BJ (cell line): ENCODE data around the gene NFASC. TPM values are rescaled to one million over a fixed set of nuclear protein-coding genes. Genes with fewer than 3 reads are reported as not detected.

Experiments
- CTCF ChIA-PET: fragments of 350-600 bp; formaldehyde crosslinking; extraction: SDS; loops from one replicate; lab custom pipeline; 2021; ENCODE audit warnings: antibody characterized with exemption, inconsistent platforms; lab: Yijun Ruan, JAX
- POLR2A ChIA-PET: fragments of 300-600 bp; sonication (Branson Sonifier 250); formaldehyde crosslinking; extraction: SDS; loops from one replicate; lab custom pipeline; 2021; ENCODE audit warnings: antibody characterized with exemption; lab: Charles Lee
- DNase-seq: peaks from one replicate; pipeline ENCODE4 v3.0.0-alpha.2; 2011; ENCODE audit warnings: low read depth
- H3K27me3 ChIP-seq: 2 replicates; pipeline ENCODE4 v1.6.0; 2011; ENCODE audit warnings: low read length; ENCODE audit not compliant: control insufficient read depth, insufficient read depth
- H3K36me3 ChIP-seq: 2 replicates; pipeline ENCODE4 v1.5.1; 2011; ENCODE audit warnings: low read length; ENCODE audit not compliant: control insufficient read depth, insufficient read depth
- H3K4me3 ChIP-seq: 2 replicates; pipeline ENCODE4 v1.5.1; 2011; ENCODE audit warnings: low read depth, mild to moderate bottlenecking, control low read depth, low read length
- polyA plus RNA-seq: library from polyadenylated mRNA; depleted of rRNA; stranded (reverse); fragments of >200 nt; gene quantifications from 2 replicates; pipeline ENCODE4 v1.2.3, GENCODE V29; 2011
- TF ChIP-seq, protein P1 (sequence below): IDR thresholded peaks from 2 replicates; pipeline ENCODE4 v1.5.1; 2011; ENCODE audit warnings: low read depth, mild to moderate bottlenecking, control low read depth, inconsistent platforms, low read length, moderate library complexity; ENCODE audit not compliant: insufficient read depth

NFASC gene
- polyA plus RNA-seq, 1 experiment = 10.9 TPM

GRCh38 chr1:204945565-204945977 is 74.9 kb downstream of the NFASC start:
- no peaks in the 10 kb centered on the region; the same call in 1 of the 2 replicates for H3K27me3 ChIP-seq
- H3K4me3 ChIP-seq = no peak overlapping the region
- TF ChIP-seq, protein P1, sequence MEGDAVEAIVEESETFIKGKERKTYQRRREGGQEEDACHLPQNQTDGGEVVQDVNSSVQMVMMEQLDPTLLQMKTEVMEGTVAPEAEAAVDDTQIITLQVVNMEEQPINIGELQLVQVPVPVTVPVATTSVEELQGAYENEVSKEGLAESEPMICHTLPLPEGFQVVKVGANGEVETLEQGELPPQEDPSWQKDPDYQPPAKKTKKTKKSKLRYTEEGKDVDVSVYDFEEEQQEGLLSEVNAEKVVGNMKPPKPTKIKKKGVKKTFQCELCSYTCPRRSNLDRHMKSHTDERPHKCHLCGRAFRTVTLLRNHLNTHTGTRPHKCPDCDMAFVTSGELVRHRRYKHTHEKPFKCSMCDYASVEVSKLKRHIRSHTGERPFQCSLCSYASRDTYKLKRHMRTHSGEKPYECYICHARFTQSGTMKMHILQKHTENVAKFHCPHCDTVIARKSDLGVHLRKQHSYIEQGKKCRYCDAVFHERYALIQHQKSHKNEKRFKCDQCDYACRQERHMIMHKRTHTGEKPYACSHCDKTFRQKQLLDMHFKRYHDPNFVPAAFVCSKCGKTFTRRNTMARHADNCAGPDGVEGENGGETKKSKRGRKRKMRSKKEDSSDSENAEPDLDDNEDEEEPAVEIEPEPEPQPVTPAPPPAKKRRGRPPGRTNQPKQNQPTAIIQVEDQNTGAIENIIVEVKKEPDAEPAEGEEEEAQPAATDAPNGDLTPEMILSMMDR = no peak
- ChIA-PET CTCF (interaction anchor here (10.2 kb wide), 1 partner anchor 137 kb away, joined by 231 read pairs; no protein-coding TSS in a partner anchor), POLR2A (no interaction called here)
- no peak for DNase-seq
- H3K36me3 ChIP-seq = no peaks in the 10 kb centered on the region

DNA sequence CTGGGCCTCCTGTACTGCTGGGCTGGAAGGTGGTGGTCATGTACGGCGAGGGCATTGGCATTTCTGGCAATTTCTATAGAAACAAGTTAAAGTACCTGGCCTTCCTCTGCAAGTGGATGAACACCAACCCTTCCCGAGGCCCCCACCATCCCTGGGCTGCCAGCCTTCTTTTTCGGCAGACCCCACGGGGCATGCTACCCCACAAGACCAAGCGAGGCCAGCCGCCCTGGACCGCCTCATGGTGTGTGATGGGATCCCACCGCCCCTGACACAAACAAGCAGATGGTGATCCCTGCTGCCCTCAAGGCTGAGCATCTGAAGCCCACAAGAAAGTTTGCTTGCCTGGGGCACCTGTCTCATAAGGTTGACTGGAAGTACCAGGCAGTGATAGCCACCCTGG is 76.0 kb downstream of the NFASC start:
- TF ChIP-seq, protein P1 = no peak
- POLR2A ChIA-PET = no interaction called here
- no peaks in the 10 kb centered on the region; the same call in 1 of the 2 replicates for H3K27me3 ChIP-seq
- CTCF ChIA-PET = interaction anchor here (10.2 kb wide), 1 partner anchor 138 kb away, joined by 231 read pairs; no protein-coding TSS in a partner anchor
- DNase-seq = no peak
- H3K36me3 ChIP-seq = no peaks in the 10 kb centered on the region
- no peak overlapping the region for H3K4me3 ChIP-seq

- ChIA-PET CTCF (interaction anchor here (0.7 kb wide), 1 partner anchor 140 kb away, joined by 4 read pairs; no protein-coding TSS in a partner anchor), POLR2A (no interaction called here)
- Histone ChIP-seq H3K36me3 (no peaks in the 10 kb centered on the region), H3K27me3 (no peaks in the 10 kb centered on the region; the same call in 1 of the 2 replicates), H3K4me3 (no peak overlapping the region)
- no peak for DNase-seq
- TF ChIP-seq, protein P1 = no peak
These were observed 76.7 kb downstream of the NFASC start for GRCh38 chr1:204947338-204947737.

- POLR2A ChIA-PET = no interaction called here
- DNase-seq = no peak
- CTCF ChIA-PET = interaction anchor here (0.7 to 2.0 kb wide), 2 partner anchors 141 to 156 kb away, joined by 4 read pairs; no protein-coding TSS in a partner anchor
- Histone ChIP-seq H3K4me3 (no peak overlapping the region), H3K27me3 (no peaks in the 10 kb centered on the region; the same call in 1 of the 2 replicates), H3K36me3 (no peaks in the 10 kb centered on the region)
- TF ChIP-seq, protein P1 = no peak
These were observed 77.1 kb downstream of the NFASC start for GRCh38 chr1:204947747-204948146.

- ChIA-PET POLR2A (no interaction called here), CTCF (interaction anchor here (0.9 to 4.7 kb wide), 3 partner anchors 9 to 385 kb away, joined by 4 to 31 read pairs (median 19); no protein-coding TSS in a partner anchor)
These were observed 79.8 kb downstream of the NFASC start for GRCh38 chr1:204950353-204951001.

More at GRCh38 chr1:204950353-204951001, 79.8 kb downstream of the NFASC start:
- Histone ChIP-seq H3K27me3 (no peaks in the 10 kb centered on the region), H3K4me3 (no peak overlapping the region), H3K36me3 (peaks cover 3% of the 10 kb centered on the region)
- TF ChIP-seq, protein P1 = no peak
- no peak for DNase-seq
